Astrocyte (in vitro differentiated cells and primary cell): ENCODE data around the gene ABHD16A.

ENCODE experiments used
- CTCF ChIP-seq: IDR thresholded peaks from 2 replicates; pipeline ENCODE4 v1.5.1; 2011; ENCODE audit warnings: low read depth, mild to moderate bottlenecking, inconsistent platforms, low read length, moderate library complexity; ENCODE audit not compliant: insufficient read depth
- EZH2 ChIP-seq: IDR thresholded peaks from 2 replicates; pipeline ENCODE4 v1.6.1; 2012; ENCODE audit warnings: mild to moderate bottlenecking, low read length, inconsistent platforms; ENCODE audit not compliant: insufficient read depth

GRCh38 chr6:31713465-31713864 lies 10.3 kb upstream of the ABHD16A start:
- TF ChIP-seq CTCF (no peak), EZH2 (no peak)
